Fibroblast of peridontal ligament (primary cell): ENCODE data around the gene ANTKMT.
A peak's percentile ranks its signal among the peaks of the same experiment; 100 is the strongest.
"Not testable (repeated sequence)": the region's sequence is repeated elsewhere in the genome, so short reads cannot be mapped to it uniquely, and the experiment has no call there.

ENCODE experiments used
- DNase-seq: peaks from one replicate; pipeline ENCODE4 v3.0.0-alpha.2; 2010; ENCODE audit errors: extremely low read depth

The ANTKMT gene

GRCh38 chr16:728131-728889, 7.4 kb downstream of the ANTKMT start:
- DNase-seq, result peak; percentile 58

- DNase-seq, result no peak
Observed at GRCh38 chr16:728890-729744, 8.2 kb downstream of the ANTKMT start.

- no peak for DNase-seq
Observed at GRCh38 chr16:729768-730665, 9.1 kb downstream of the ANTKMT start.

- no peak for DNase-seq
Observed at GRCh38 chr16:730666-731509, 9.9 kb downstream of the ANTKMT start.

- no peak for DNase-seq
Observed at GRCh38 chr16:732332-732731, 11.4 kb downstream of the ANTKMT start.

GRCh38 chr16:732936-733335, 12.0 kb downstream of the ANTKMT start:
- DNase-seq, result no peak

- no peak for DNase-seq
Observed at GRCh38 chr16:733382-734207, 12.6 kb downstream of the ANTKMT start.

GRCh38 chr16:734208-734980, 13.4 kb downstream of the ANTKMT start:
- DNase-seq, result no peak

GRCh38 chr16:734981-735881, 14.3 kb downstream of the ANTKMT start:
- DNase-seq, result no peak

GRCh38 chr16:735982-736453, 15.1 kb downstream of the ANTKMT start:
- no peak for DNase-seq

GRCh38 chr16:736936-737481, 16.1 kb downstream of the ANTKMT start:
- no peak for DNase-seq

GRCh38 chr16:739560-740458, 18.9 kb downstream of the ANTKMT start:
- no peak for DNase-seq

GRCh38 chr16:740459-740763, 19.5 kb downstream of the ANTKMT start:
- DNase-seq, result no peak

- peak; percentile 81 for DNase-seq
Observed at GRCh38 chr16:740764-741505, 20.0 kb downstream of the ANTKMT start, which contains the start of gene CIAO3. Gene CIAO3 (minus strand): TSS chr16:740997. CDS start chr16:740985, 12 bp downstream.

- DNase-seq, result no peak
Observed at GRCh38 chr16:741986-742629, 21.2 kb downstream of the ANTKMT start.

- DNase-seq, result not testable (repeated sequence)
Observed at GRCh38 chr16:742894-743293, 21.9 kb downstream of the ANTKMT start.
